Right lobe of liver (tissue), 4 donors: Measurements from ENCODE around the gene NOS3.
"Not testable (repeated sequence)": the region's sequence is repeated elsewhere in the genome, so short reads cannot be mapped to it uniquely, and the experiment has no call there.

Experiments used
- POLR2A ChIP-seq: fragments of 450-650 bp; IDR thresholded peaks from one replicate; pipeline ENCODE4 v1.6.1; 2017; ENCODE audit warnings: antibody characterized with exemption, mild to moderate bottlenecking
- TF ChIP-seq, protein P1 (sequence below), 4 donors: fragments of 200-600 bp in 3 of 4; fragments of 450-650 bp in 1 of 4; IDR thresholded peaks; one replicate each; pipeline versions ENCODE4 v1.5.1 to v1.8.0; 2016 to 2022; ENCODE audit warnings: antibody characterized with exemption in 4 of 4, mild to moderate bottlenecking in 2 of 4
- donor health status: DM: no; HTN: no; CAD: no.
- donor health status: DM: no; HTN: no; CAD: no.
- donor health status: DM: no; HTN: yes; CAD: no.

- not testable (repeated sequence) for TF ChIP-seq POLR2A
- TF ChIP-seq, protein P1, sequence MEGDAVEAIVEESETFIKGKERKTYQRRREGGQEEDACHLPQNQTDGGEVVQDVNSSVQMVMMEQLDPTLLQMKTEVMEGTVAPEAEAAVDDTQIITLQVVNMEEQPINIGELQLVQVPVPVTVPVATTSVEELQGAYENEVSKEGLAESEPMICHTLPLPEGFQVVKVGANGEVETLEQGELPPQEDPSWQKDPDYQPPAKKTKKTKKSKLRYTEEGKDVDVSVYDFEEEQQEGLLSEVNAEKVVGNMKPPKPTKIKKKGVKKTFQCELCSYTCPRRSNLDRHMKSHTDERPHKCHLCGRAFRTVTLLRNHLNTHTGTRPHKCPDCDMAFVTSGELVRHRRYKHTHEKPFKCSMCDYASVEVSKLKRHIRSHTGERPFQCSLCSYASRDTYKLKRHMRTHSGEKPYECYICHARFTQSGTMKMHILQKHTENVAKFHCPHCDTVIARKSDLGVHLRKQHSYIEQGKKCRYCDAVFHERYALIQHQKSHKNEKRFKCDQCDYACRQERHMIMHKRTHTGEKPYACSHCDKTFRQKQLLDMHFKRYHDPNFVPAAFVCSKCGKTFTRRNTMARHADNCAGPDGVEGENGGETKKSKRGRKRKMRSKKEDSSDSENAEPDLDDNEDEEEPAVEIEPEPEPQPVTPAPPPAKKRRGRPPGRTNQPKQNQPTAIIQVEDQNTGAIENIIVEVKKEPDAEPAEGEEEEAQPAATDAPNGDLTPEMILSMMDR (IDR thresholded peaks at IDR 0.05) = not testable (repeated sequence)
These were observed 36.2 kb downstream of the NOS3 start for GRCh38 chr7:151026771-151027727.
